Karpas-422 (cell line): ENCODE results near the gene KCNF1. TPM values are rescaled to one million over a fixed set of nuclear protein-coding genes. Genes with fewer than 3 reads are reported as not detected.

Experiments
- DNase-seq: peaks from one replicate; pipeline ENCODE4 v3.0.0-alpha.2; 2015
- H2AFZ ChIP-seq: fragments of 200-600 bp; sonication (generic); 2 replicates; pipeline ENCODE4 v1.6.1; 2014; ENCODE audit warnings: antibody characterized with exemption, low read length, mixed read lengths
- H3K27ac ChIP-seq: fragments of 200-600 bp; sonication (generic); 2 replicates; pipeline ENCODE4 v1.5.1; 2014; ENCODE audit warnings: mild to moderate bottlenecking, low read length, moderate library complexity
- H3K27me3 ChIP-seq: fragments of 200-600 bp; sonication (generic); 2 replicates; pipeline ENCODE4 v1.6.1; 2014; ENCODE audit warnings: low read length, mixed read lengths
- H3K36me3 ChIP-seq: fragments of 200-600 bp; sonication (generic); 2 replicates; pipeline ENCODE4 v1.6.1; 2014; ENCODE audit warnings: low read length, mixed read lengths; ENCODE audit not compliant: insufficient read depth
- H3K4me1 ChIP-seq: fragments of 200-600 bp; sonication (generic); 2 replicates; pipeline ENCODE4 v1.6.1; 2014; ENCODE audit warnings: mild to moderate bottlenecking, low read length, mixed read lengths
- H3K4me2 ChIP-seq: fragments of 200-600 bp; sonication (generic); 2 replicates; pipeline ENCODE4 v1.6.1; 2014; ENCODE audit warnings: low read length, low read depth, mild to moderate bottlenecking; ENCODE audit not compliant: poor library complexity, severe bottlenecking
- H3K4me3 ChIP-seq: fragments of 200-600 bp; sonication (generic); 2 replicates; pipeline ENCODE4 v1.5.1; 2014; ENCODE audit warnings: mild to moderate bottlenecking, antibody characterized with exemption, low read length, mixed read lengths
- H3K79me2 ChIP-seq: fragments of 200-600 bp; sonication (generic); 2 replicates; pipeline ENCODE4 v1.6.1; 2014; ENCODE audit warnings: mild to moderate bottlenecking, low read length, mixed read lengths
- H3K9ac ChIP-seq: fragments of 200-600 bp; sonication (generic); 2 replicates; pipeline ENCODE4 v1.6.0; 2014; ENCODE audit warnings: low read length
- H3K9me2 ChIP-seq: fragments of 200-600 bp; sonication (generic), shearing (Covaris generic); replicated peaks from 2 replicates; pipeline ENCODE4 v1.6.0; 2014; ENCODE audit warnings: mild to moderate bottlenecking, low read length, moderate library complexity; ENCODE audit not compliant: insufficient read depth
- H3K9me3 ChIP-seq: fragments of 300-700, 200-600 bp; sonication (generic); 2 replicates; pipeline ENCODE4 v1.6.1; 2014; ENCODE audit warnings: low read length, mixed read lengths
- H4K20me1 ChIP-seq: fragments of 200-600 bp; sonication (generic); 2 replicates; pipeline ENCODE4 v1.6.1; 2014; ENCODE audit warnings: mild to moderate bottlenecking, antibody characterized with exemption, low read length, low read depth; ENCODE audit not compliant: insufficient read depth
- total RNA-seq: library from RNA; depleted of rRNA; stranded (reverse); fragments of >200 nt; shearing (Covaris generic); gene quantifications from 2 replicates; pipeline ENCODE4 v1.2.3, GENCODE V29; 2014; ENCODE audit warnings: low replicate concordance

The KCNF1 gene
- total RNA-seq, 1 experiment from 2014 or later: not detected

DNA sequence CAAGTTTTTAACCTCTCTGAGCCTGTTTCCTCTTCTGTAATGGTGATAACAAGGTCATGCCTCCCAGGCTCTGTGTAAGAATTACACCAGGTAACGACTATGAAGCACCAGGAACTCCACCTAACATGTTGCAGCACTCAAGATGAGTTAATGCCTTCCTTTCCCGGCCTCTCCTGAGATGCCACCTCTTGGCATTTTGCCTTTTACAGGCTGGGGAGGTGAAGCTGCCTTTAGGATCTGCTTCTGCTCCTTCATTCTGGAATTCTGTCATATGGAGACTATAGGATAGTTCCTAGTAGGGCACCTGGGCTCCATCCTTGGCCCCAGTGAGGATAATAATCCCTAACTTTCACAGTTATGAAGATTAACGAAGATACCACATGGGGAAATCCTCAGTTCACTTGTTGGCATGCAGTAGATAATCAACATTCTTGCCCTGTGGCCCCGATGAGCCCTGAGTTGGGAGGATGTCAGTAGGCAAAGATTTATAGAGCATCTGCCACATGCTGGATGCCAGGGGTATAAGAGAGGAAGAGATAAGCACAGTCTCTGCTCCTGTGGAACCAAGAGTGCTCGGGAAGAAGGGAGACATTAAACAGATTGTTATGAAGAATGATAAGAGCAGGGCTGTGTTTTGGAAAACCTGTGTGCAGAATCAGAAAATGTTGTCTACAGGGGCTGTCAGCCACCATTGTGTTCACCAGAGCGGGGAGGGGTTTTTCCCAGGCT lies 43.9 kb upstream of the KCNF1 start:
- no peaks in the 10 kb centered on the region for H3K79me2 ChIP-seq
- no peak for DNase-seq
- no peak overlapping the region for H3K27ac ChIP-seq
- no peaks in the 10 kb centered on the region for H3K27me3 ChIP-seq
- H2AFZ ChIP-seq: no peak overlapping the region
- no peak overlapping the region for H3K9ac ChIP-seq
- H3K4me1 ChIP-seq: no peaks in the 10 kb centered on the region
- no peaks in the 10 kb centered on the region for H3K36me3 ChIP-seq
- H3K4me2 ChIP-seq: no peak overlapping the region
- H3K9me3 ChIP-seq: no peaks in the 10 kb centered on the region
- no peaks in the 10 kb centered on the region for H3K9me2 ChIP-seq
- H4K20me1 ChIP-seq: 0 out of 2 replicates have a peak, but pooled peaks cover 3% of the 10 kb centered on the region
- H3K4me3 ChIP-seq: no peak overlapping the region

DNA sequence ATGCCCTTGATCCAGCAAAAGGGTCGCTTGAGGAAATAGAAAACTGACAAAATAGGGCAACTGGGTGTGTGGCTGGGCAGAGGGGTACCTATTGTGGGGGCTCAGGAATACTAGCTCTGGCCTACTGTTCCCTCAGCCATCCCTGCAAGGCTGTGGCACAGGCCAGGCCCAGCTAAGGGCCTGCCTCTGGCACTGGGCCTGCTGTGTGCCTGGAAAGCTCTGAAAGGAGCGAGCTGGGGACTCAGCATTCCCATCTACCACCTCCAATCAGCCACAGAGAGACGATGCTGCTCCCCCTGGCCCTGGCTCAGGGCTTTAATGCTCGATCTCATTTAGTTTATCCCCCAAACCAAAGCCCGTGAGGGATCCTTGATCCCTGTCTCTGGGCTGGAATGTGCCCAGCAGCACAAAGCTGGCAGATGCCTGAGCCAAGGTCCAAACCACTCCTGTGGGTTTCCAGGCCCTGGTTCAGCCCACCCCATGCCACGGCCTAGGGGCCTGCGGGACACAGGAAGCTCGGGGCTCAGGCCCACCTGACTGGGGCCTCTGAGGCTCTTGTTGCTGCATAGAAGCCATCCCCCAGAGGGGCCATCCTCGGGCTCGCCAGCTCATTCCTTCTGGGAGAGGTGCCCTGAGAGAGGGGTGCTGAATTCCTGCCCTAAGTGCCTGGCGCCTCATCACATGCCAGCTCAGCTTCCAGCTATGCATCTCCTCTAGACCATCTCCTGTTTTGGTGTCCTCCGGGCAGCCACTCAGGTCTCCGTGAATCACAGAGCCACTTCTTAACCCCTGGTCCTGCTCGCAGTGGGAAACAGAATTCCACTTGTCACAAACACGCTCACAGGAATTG lies 43.0 kb upstream of the KCNF1 start:
- Histone ChIP-seq H3K36me3 (no peaks in the 10 kb centered on the region), H3K27ac (no peak overlapping the region), H3K79me2 (no peaks in the 10 kb centered on the region), H3K9ac (no peak overlapping the region), H3K9me2 (no peaks in the 10 kb centered on the region), H3K27me3 (no peaks in the 10 kb centered on the region), H4K20me1 (0 out of 2 replicates have a peak, but pooled peaks cover 3% of the 10 kb centered on the region), H3K4me1 (no peaks in the 10 kb centered on the region), H3K4me3 (no peak overlapping the region), H2AFZ (no peak overlapping the region), H3K4me2 (no peak overlapping the region), H3K9me3 (no peaks in the 10 kb centered on the region)
- DNase-seq: no peak

DNA sequence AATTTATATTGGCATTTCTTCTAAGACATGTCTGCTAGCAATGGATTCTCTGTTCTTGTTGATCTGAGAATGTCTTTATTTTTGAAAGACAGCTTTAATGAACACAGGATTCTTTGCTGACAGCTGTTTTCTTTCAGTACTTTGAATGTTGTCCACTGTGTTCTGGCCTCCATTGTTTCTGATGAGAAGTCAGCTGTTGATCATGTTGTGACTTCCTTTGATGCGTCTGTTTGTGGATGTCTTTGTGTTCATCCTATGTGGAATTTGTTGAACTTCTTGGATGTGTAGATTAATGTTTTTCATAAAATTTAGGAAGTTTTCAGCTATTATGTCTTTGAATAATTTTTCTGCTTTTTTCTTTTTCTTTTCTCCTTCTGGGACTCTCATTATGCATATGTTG lies 39.8 kb upstream of the KCNF1 start:
- Histone ChIP-seq H3K9me3 (no peaks in the 10 kb centered on the region), H3K9ac (no peak overlapping the region), H4K20me1 (no peaks in the 10 kb centered on the region), H3K4me1 (no peaks in the 10 kb centered on the region), H2AFZ (no peak overlapping the region), H3K36me3 (no peaks in the 10 kb centered on the region), H3K79me2 (no peaks in the 10 kb centered on the region), H3K27ac (no peak overlapping the region), H3K9me2 (no peaks in the 10 kb centered on the region), H3K27me3 (no peaks in the 10 kb centered on the region), H3K4me3 (no peak overlapping the region), H3K4me2 (no peak overlapping the region)
- DNase-seq: no peak

DNA sequence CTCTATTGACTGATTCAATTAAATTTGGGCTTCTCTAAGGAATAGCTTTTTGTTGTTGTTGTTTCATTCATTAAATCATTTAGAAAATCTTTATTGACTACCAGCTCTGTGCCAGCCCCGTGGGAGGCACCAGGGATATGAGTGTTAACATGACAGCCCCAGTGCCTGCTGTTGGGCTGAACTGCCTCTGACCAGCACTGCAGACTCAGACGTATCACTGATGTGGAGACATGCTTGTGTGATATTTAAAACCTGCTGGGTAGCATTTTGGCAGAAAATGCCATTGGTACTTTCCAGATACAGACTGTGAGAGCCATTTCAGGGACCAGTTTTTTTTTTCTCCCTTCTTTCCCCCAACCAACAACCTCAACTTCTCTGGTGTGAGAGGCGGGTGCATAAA lies 38.6 kb upstream of the KCNF1 start:
- Histone ChIP-seq H3K9me3 (no peaks in the 10 kb centered on the region), H3K4me2 (no peak overlapping the region), H3K27me3 (no peaks in the 10 kb centered on the region), H3K9ac (no peak overlapping the region), H3K4me3 (no peak overlapping the region), H3K36me3 (no peaks in the 10 kb centered on the region), H3K79me2 (no peaks in the 10 kb centered on the region), H3K9me2 (no peaks in the 10 kb centered on the region), H4K20me1 (no peaks in the 10 kb centered on the region), H3K27ac (no peak overlapping the region), H2AFZ (no peak overlapping the region), H3K4me1 (no peaks in the 10 kb centered on the region)
- DNase-seq: no peak

DNA sequence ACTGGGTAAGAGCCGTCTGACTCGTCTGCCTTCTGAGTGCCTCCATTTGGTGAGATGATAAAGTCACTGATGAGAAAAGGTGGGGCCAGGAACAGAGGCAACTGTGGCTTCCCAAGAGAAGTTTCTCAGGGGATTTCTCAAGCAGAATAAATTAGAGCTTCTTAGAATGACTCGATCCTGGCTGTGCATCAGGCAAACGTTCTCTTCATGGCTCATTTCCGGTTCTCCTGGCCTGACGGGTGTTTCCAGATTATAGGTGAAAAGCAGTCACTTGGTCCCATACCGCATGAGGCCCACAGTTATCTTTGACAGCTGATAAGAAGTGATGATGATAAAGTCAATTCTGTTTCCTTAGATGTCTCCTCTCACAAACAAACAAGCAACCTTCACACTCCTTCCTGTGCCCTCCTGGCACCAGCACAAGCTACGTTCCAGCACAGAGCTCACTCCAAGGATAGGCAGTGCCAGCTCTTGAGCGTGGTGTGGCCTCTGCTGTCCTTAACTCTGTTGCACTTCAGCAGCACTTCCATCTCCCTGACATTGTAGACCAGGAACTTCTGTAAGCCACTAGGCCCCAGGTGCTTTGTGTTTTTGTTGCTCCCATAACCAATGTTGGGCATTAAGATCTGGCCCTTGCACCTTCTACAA lies 37.8 kb upstream of the KCNF1 start:
- H2AFZ ChIP-seq: no peak overlapping the region
- H3K9me3 ChIP-seq: no peaks in the 10 kb centered on the region
- H3K9ac ChIP-seq: no peak overlapping the region
- H3K27me3 ChIP-seq: no peaks in the 10 kb centered on the region
- H3K4me3 ChIP-seq: no peak overlapping the region
- H3K27ac ChIP-seq: no peak overlapping the region
- no peaks in the 10 kb centered on the region for H3K9me2 ChIP-seq
- H3K79me2 ChIP-seq: no peaks in the 10 kb centered on the region
- H4K20me1 ChIP-seq: no peaks in the 10 kb centered on the region
- H3K36me3 ChIP-seq: no peaks in the 10 kb centered on the region
- H3K4me2 ChIP-seq: no peak overlapping the region
- DNase-seq: no peak
- no peaks in the 10 kb centered on the region for H3K4me1 ChIP-seq

DNA sequence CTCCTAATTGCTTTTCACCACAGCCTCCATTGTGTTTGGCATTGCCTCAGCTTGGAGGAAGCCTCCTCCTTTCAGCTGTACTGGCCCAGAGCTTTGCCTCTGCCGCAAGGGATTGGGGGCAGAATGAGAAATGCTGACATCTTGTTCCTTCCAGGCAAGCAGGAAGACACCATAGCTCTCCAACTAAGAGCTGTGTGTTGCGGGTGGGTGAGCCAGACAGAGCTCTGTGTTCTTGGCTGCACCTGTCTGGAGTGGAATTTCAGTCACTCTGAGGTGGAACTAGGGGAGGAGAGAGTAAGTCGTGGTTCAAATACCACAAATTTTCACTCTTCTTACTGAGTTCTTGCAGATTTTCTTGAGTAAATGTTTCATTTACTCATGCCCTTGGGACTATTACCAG lies 36.6 kb upstream of the KCNF1 start:
- H3K27me3 ChIP-seq: no peaks in the 10 kb centered on the region
- no peak overlapping the region for H3K4me2 ChIP-seq
- H3K79me2 ChIP-seq: no peaks in the 10 kb centered on the region
- H3K9ac ChIP-seq: no peak overlapping the region
- no peak overlapping the region for H3K4me3 ChIP-seq
- no peaks in the 10 kb centered on the region for H3K9me3 ChIP-seq
- no peaks in the 10 kb centered on the region for H4K20me1 ChIP-seq
- H3K4me1 ChIP-seq: no peaks in the 10 kb centered on the region
- no peaks in the 10 kb centered on the region for H3K36me3 ChIP-seq
- H2AFZ ChIP-seq: no peak overlapping the region
- H3K9me2 ChIP-seq: no peaks in the 10 kb centered on the region
- H3K27ac ChIP-seq: no peak overlapping the region
- no peak for DNase-seq

DNA sequence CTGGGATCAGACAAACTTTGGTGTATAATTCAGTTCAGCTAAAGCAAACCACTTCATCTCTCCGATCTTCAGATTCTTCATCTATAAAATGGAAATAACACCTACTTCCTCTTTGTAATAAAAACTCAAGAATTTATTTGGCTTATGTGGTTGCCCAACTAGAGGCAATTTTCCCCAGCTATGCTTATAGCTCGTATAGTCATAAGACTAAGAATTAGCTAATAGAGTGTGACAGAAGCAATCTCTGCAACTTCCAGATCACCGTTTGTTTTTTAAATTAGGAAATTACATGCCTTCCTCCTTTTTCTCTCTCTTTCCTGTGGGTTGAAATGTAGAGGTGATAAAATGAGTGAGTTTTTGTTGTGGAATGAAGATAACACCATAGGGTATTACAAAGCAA lies 35.3 kb upstream of the KCNF1 start:
- no peaks in the 10 kb centered on the region for H3K36me3 ChIP-seq
- H3K4me3 ChIP-seq: no peak overlapping the region
- H3K9ac ChIP-seq: no peak overlapping the region
- no peak overlapping the region for H3K27ac ChIP-seq
- H3K4me2 ChIP-seq: no peak overlapping the region
- no peaks in the 10 kb centered on the region for H3K9me2 ChIP-seq
- no peak for DNase-seq
- no peaks in the 10 kb centered on the region for H4K20me1 ChIP-seq
- H2AFZ ChIP-seq: no peak overlapping the region
- H3K4me1 ChIP-seq: no peaks in the 10 kb centered on the region
- H3K27me3 ChIP-seq: no peaks in the 10 kb centered on the region
- H3K79me2 ChIP-seq: no peaks in the 10 kb centered on the region
- no peaks in the 10 kb centered on the region for H3K9me3 ChIP-seq

DNA sequence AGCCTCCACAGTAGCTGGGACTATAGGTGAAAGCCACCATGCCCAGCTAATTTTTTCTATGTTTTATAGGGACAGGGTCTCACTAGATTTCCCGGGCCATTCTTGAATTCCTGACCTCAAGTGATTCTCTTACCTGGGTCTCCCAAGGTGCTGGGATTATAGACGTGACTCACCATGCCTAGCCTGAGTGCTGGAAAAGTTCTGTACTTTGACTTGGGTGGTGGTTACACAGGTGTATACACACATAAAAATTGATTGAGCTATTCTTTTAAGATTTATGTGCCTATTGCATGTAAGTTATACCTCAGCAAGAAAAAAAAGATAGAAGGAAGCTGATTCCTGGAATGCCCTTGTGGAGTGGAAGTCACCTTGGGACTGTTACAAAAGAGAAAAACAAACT lies 34.8 kb upstream of the KCNF1 start:
- no peak overlapping the region for H3K4me2 ChIP-seq
- H4K20me1 ChIP-seq: no peaks in the 10 kb centered on the region
- no peak overlapping the region for H2AFZ ChIP-seq
- no peaks in the 10 kb centered on the region for H3K27me3 ChIP-seq
- no peaks in the 10 kb centered on the region for H3K9me2 ChIP-seq
- no peaks in the 10 kb centered on the region for H3K4me1 ChIP-seq
- no peaks in the 10 kb centered on the region for H3K36me3 ChIP-seq
- no peak overlapping the region for H3K27ac ChIP-seq
- no peaks in the 10 kb centered on the region for H3K79me2 ChIP-seq
- DNase-seq: no peak
- H3K9ac ChIP-seq: no peak overlapping the region
- H3K9me3 ChIP-seq: no peaks in the 10 kb centered on the region
- H3K4me3 ChIP-seq: no peak overlapping the region
